NCI-H82 treated with DMSO at 0.1 percent for 48 hours (cell line): ENCODE measurements around the gene HLF.
A peak's percentile ranks its signal among the peaks of the same experiment; 100 is the strongest.
"Not testable (repeated sequence)": the region's sequence is repeated elsewhere in the genome, so short reads cannot be mapped to it uniquely, and the experiment has no call there.

Experiments used
- DNase-seq: peaks from one replicate; lab custom pipeline; 2025; ENCODE audit not compliant: unreplicated experiment; lab: John Stamatoyannopoulos, UW

The HLF gene

GRCh38 chr17:55326030-55326429 lies 61.3 kb downstream of the HLF start:
- no peak for DNase-seq

DNA sequence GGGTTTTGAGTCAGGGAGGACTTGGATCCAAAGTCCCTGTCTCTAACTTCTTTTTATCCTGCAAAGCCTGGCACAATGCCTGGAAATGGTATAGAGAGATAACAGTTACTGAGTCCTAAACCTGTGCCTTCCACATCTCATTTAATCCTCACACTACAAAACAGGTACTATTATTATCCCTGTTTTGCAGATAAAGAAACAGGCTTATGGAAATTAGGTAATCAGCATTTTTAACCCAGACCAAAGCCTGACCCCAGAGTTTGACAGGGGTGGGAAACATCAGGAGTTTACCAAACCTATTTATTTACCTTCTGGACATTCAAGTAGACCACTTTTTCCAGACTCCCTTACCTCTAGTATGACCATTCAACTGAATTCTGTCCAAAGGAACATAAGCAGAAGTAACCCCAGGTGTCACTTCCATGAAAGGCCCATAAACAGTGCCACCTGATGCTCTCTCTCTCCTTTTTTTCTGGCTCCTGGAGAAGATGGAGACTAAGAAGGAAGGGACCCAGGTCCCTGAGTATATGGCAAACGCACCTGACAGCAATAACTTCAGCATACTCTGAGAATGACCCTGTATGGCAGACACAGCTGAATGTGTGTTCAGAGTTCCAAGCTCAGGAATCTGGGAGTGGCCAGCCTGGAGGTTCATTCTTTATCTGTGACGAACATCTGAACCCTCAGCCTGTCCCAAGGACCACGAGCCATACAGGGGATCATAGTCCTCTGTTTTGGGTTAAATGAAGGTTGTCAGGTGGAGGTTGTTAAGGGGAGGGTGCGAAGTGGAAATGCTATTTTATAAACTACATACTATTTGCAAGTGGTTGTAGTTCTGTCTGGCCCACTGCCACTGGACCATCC lies 62.7 kb downstream of the HLF start:
- DNase-seq, result no peak

GRCh38 chr17:55328514-55328913 lies 63.8 kb downstream of the HLF start:
- not testable (repeated sequence) for DNase-seq

- DNase-seq, result no peak
Observed at GRCh38 chr17:55330344-55330933, 65.7 kb downstream of the HLF start.

DNA sequence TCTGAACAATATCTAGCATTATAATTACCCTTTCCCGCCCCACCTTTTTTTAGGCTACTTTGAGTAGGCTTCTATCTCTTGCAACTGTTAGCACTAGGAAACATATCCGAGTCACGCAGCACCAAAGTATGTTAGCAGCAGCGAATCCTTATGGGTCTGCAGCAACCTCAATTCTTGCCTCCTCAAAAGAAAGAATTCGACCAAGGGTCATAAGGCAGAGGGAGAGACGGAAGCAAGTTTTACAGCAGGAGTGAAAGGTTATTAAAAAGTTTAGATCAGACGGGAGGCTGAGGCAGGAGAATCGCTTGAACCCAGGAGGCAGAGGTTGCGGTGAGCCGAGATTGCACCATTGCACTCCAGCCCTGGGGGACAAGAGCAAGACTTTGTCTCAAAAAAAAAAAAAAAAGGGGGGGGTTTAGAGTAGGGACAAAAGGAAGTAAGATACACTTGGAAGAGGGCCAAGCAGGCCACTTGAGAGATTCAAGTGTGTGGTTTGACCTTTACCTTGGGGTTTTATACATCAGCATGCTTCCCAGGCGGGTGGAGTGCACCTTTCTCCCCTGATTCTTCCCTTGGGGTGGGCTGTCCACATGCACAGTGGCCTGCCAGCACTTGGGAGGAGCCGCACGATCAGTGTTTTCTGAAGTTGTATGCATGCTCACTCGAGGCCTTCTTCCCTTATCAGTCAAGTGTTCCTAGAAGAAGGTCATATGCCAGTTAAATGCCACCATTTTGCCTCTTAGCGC lies 67.7 kb downstream of the HLF start:
- no peak for DNase-seq

DNA sequence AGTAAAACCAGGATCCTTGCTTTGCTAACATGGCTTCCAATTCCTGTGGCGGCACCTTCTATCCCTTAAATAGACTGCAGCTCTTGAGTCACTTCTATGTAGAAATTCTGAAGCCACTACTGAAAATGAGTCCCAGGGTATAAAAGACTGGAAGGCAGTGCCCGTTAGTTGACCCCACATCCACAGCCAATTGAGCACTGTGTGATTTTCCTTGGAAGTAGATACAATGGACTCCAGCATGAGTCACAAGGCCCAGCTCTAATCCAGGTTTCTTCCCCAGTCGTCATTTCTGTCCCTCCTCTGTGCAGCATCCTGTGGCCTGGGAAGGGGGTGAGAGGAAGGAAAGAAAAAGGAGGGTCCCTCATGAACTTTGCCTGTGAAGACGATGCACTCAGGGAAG lies 69.5 kb downstream of the HLF start:
- no peak for DNase-seq

GRCh38 chr17:55334881-55335540 lies 70.3 kb downstream of the HLF start:
- no peak for DNase-seq

- no peak for DNase-seq
Observed at GRCh38 chr17:55335625-55336024, 70.9 kb downstream of the HLF start.

GRCh38 chr17:55336426-55336825 lies 71.7 kb downstream of the HLF start:
- DNase-seq, result no peak

GRCh38 chr17:55340176-55340575 lies 75.4 kb downstream of the HLF start:
- DNase-seq, result no peak

- no peak for DNase-seq
Observed at GRCh38 chr17:55340686-55341085, 75.9 kb downstream of the HLF start.

DNA sequence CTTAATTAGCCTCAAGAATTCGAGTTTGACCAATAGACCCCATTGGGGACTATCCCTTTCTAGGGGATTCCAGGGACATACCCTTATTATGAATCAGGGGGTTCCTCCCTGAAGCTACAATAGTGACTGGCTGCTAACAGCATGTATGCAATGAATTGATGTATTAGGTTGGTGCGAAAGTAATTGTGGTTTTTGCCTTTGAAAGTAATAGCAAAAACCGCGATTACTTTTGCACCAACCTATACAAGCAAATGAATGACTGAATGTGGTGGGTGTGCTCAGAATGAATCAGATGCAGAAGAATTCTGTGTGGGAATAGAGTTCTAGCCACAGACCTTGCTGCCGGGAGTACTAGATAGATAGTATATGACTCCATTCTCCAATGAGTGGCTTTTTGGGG lies 76.7 kb downstream of the HLF start:
- DNase-seq, result no peak

GRCh38 chr17:55342800-55343585 lies 78.2 kb downstream of the HLF start:
- DNase-seq, result no peak

DNA sequence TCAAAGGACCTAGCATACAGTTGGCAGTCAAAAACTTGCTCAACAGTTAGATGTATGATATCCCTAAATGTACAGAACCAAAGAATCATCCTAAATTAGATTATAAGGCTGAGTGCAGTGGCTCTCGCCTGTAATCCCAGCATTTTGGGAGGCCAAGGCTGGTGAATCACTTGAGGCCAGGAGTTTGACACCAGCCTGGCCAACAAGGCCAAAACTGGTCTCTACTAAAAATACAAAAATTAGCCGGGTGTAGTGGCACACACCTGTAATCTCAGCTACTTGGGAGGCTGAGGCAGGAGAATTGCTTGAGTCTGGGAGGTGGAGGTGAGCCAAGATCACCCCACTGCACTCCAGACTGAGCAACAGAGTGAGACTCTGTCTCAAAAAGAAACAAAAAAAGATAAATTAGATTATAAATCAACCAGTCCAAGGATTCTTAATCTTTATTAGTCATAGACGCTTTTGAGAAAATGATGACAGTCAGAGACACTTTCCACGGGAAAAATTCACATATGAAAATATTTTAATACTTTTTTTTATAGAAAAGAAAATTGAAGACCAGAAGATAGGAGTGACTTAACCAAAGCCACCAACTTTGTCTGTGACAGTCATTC lies 79.2 kb downstream of the HLF start:
- no peak for DNase-seq

DNA sequence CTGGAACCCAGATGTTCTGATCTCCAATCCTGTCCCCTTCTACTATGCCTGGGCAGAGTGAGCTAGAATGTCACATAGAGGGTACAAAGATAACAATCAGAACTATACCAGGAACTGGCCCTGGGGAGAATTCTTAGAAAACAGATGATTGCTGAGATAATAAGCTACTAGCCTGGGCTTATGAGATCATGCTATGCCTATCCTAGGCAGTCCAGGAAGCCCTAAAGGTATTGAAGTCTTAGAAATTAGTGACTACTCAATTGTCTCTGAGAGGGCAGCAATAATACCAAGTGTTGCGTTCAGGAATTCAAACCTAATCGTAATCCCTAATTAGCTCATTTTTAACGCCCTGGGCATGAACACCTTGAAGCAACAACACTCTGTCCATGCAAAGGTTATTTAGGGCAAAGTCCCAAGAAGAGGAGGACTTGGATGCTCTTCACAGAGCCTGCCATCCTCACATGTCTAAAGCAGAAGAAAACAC lies 79.8 kb downstream of the HLF start:
- DNase-seq, result no peak

- no peak for DNase-seq
Observed at GRCh38 chr17:55345132-55345531, 80.4 kb downstream of the HLF start.

GRCh38 chr17:55346658-55347057 lies 81.9 kb downstream of the HLF start:
- DNase-seq, result no peak

DNA sequence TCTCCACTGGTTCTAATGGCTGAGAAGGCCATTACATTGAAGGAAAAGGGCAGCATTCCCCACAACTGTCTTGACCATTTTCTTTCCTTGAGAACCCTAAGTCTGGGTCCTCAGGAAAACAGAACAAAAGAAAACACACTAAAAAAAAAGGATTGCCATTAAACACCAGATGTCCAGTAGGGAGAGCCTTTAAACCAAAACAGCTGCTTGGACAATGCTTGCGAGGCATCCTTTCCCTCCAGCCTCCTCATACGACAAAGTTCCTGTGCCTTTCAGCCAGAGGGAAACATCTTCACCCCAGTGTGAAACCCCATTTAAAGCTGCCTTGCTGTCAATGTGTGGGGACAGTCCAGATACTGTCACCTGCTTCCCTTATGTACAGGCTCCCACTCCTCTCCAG lies 82.6 kb downstream of the HLF start:
- no peak for DNase-seq

DNA sequence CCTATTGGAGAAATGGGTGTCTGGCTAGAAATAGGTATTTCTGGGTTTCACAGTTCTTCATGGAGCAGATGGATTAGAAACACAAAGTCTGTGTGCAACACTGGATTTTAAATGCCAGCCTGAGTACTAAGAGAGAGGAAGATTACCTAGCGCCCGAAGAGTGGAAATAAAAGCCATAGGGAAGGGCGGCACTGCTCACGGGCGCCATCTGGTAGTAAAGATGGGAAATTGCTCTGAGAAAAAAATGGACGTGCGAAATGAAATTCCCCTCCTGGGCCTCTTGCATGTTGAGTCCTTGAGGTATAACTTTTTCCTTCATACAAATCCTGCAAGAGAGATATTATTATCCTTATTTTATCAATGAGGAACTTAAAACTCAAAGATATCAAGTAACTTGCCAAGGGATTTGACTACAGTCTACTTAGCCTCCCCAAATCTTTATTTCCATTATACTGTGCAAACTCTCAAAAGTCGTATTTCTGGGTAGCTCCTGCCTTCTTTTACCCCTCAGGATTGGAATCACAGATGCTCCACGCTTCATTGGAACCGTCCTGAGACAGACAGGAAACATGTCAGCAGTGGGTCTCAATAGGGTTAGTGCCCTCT lies 84.1 kb downstream of the HLF start:
- peak; percentile 76 for DNase-seq

- DNase-seq, result no peak
Observed at GRCh38 chr17:55350825-55351205, 86.1 kb downstream of the HLF start.
